Stimulated activated CD8-positive, alpha-beta memory T cell treated with anti-CD3 and anti-CD28 coated beads, Interleukin-4, amount 100 ng/mL, for 1 hour (primary cell): ENCODE results near the gene PTCHD1.

ENCODE experiments used
- DNase-seq, 2 donors: peaks; one replicate each; pipeline ENCODE4 v3.0.0-alpha.2; 2020; ENCODE audit warnings: low read depth in 2 of 2, low spot score in 1 of 2

Gene PTCHD1

GRCh38 chrX:23344904-23345271 lies 10.2 kb downstream of the PTCHD1 start:
- DNase-seq = no peak

GRCh38 chrX:23356189-23356588 lies 21.5 kb downstream of the PTCHD1 start:
- DNase-seq = no peak

DNA sequence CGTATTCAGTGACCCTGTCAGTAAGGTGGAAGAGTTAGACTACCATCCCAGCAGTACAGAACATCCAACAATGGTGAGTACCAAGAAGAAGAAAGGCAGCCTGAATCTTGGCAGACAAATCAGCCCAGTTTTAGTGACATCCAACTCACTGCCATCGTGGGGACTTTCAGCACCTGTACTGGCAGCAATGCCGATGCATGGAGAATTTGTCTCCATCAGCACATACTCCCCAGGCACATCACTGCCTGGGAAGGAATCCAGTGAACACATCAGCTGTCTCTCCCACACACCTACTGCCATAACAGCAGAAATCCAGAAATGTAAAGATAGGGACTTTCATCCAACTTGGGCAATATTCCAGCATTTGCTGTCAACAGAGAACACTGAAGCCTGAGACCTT lies 29.8 kb downstream of the PTCHD1 start:
- DNase-seq = no peak

- no peak for DNase-seq
These were observed 30.9 kb downstream of the PTCHD1 start for GRCh38 chrX:23365541-23365940.

GRCh38 chrX:23366914-23367313 lies 32.3 kb downstream of the PTCHD1 start:
- no peak for DNase-seq

GRCh38 chrX:23369027-23369426 lies 34.4 kb downstream of the PTCHD1 start:
- DNase-seq = no peak

DNA sequence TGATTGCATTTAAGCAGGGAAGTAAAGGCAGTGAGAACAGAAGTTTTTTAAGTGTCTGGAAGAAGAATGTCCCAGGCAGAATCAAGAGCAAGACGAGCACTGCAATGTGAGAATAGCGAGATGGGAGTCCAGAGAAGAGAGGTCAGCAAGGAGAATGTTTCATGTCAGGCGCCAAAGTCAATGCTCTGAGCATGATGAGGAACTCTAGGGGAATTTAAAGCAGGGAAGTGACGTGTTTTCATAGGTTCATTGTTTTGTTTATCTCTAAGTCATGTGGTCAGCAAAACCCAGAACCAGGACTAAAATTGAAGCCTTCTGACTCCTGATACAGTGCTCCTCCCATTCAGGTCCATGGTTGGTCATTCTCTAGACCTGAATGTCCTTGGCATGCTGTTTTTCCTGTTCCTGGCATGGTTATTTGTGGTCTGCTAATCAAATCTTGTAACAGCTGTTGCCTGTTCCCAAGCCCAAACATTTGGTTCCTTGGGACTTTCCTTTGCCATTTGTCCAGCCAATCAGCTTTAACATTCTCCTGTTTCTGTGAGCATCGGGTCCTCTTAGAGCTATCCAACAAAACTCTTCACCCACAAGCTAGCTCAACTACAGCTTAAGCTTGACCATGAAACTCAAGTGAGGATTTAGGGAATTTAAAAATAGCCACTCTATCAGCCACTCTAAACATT lies 37.7 kb downstream of the PTCHD1 start:
- no peak for DNase-seq

GRCh38 chrX:23373129-23373804 lies 38.6 kb downstream of the PTCHD1 start:
- no peak for DNase-seq

DNA sequence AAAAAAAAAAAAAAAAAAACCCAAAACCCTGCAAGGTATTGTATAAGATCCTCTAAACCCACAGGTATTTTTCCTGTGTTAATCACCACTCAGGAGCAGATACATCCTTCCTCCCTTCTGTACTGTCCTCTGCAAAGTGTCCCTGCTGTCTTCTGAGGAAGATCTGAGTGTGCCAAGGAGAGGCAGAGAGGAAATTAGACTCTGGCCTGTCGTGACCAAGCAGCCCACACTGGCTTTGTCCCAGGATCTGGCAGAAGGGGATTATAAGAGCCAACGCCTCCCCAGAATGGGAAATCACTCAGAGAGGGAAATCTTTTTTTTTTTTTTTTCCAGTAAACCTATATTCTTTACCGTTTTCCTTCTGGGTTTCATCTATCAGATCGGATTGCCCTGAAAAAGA lies 39.6 kb downstream of the PTCHD1 start:
- no peak for DNase-seq

GRCh38 chrX:23376581-23376980 lies 41.9 kb downstream of the PTCHD1 start:
- DNase-seq = no peak

- no peak for DNase-seq
These were observed 45.9 kb downstream of the PTCHD1 start for GRCh38 chrX:23380581-23380980.

- DNase-seq = no peak
These were observed 46.7 kb downstream of the PTCHD1 start for GRCh38 chrX:23381099-23382087.

DNA sequence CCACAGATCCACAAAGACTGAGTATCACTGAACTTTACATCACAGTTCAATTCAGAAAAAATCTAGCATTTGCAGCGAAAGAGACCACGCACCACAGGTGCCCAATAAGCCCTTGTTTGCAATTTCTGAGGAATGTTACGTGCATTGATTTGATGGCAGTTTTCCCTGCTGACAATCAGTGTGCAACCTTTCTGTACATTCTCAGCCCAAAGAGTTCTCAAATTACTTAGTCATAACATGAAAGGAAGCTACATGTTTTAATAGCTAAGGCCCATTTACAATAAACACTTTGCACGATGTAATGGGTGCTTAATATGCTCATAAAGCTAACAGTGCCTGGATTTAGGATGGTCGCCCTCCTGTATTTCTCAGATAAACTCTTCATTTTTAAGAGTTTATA lies 47.9 kb downstream of the PTCHD1 start:
- no peak for DNase-seq

GRCh38 chrX:23383411-23383810 lies 48.8 kb downstream of the PTCHD1 start:
- DNase-seq = no peak

- no peak for DNase-seq
These were observed 50.6 kb downstream of the PTCHD1 start for GRCh38 chrX:23385242-23385641.

DNA sequence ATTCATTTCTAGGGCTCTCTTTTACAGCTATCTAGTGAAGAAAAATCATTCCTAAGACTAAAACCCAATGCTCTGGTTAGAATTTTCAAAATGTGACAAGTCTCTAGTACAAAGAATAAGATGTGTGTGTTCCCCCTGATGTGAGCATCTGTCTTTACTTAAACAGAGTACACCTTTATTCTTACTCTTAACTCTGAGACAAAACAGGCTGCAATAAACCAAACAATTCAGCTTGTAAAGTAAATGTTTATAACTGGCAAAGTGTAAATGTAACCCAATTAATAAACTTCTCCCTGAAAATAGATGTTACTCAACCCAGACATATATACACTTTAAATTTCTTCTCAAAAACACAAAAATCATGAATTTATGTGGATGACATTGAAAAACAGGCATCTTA lies 51.6 kb downstream of the PTCHD1 start:
- DNase-seq = no peak

- DNase-seq = no peak
These were observed 52.1 kb downstream of the PTCHD1 start for GRCh38 chrX:23386726-23387125.

DNA sequence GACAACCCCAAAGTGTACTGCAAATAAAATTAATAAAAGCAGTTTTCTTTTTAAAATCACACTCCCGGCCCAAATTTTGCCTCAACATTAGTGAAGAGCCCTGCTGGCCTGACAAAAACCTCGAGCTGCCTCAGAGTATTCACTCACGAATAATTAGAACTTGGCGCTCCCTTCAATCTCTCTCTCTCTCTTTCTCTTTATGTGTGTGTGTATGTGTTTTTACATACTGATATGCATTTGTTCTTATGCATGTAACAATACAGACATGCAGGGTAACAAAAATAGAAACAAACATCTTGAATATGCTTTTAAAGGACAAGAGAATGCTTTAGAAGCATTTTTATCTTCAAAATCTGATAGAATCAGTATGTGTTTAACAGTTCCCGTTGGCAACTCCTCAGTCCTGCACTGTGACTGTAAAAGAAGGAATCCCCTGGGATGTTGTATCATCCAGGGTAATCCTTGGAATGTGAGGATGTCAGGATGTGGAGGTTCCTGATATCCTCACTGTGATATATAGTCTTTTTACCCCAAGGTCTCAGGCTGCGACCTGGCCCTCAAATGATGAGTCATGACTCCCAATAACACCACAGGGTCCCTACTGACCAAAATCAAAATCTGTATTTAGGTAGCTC lies 53.0 kb downstream of the PTCHD1 start:
- DNase-seq = no peak

DNA sequence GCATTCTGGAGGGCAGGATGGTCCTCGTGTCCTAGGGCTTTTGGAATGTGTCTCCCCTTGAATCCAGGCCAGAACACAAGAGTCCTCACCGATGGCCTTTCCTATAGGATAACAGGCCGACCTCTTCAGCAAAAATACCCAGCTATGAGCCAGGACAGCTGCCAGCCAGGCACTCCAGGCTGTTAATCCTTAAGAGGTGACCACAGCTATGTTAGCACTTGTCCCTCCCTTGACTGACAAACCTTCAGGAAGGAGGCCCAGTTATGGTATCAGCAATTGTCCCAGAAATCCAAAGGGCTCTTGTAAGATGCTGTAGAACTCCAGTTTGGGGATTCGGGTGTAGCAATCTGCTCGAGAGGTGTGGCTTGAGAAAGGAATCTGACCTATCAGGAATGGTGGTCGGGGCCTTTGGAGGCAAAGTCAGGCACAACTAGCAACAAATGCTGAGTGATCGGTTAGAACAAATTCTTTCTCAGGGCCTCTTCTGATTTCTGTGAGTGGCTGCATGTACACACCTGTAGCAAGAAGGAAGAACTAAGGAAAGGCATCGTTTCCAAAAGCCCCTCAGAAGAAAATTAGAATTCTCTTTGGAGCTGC lies 54.6 kb downstream of the PTCHD1 start:
- no peak for DNase-seq

GRCh38 chrX:23390979-23391378 lies 56.3 kb downstream of the PTCHD1 start:
- DNase-seq = no peak

DNA sequence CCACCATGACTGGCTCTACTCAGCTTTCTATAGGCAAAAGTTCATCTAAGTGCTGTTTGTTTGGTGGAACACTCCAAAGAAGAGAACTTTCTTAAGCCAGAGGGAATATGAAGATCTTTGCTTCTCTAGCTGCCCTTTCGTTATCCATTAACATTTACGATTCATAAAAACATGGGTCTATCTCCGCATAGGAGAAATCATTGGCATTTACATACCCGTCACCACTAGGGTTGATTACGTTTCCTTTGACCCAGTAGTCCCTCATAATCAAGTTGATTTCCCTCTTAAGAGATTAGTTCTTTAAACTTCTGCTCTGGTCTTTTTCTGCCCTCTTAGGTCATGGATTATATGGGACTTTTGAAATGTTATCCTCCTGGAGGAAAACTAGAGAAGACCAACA lies 57.5 kb downstream of the PTCHD1 start:
- DNase-seq = no peak
